GM21515 (cell line): ENCODE measurements around the gene SMURF1.

Source experiments
- ATAC-seq: cut with Tn5 transposase; IDR thresholded peaks from one replicate; pipeline ENCODE4 v1.9.1; 2021; ENCODE audit not compliant: unreplicated experiment

The SMURF1 gene

DNA sequence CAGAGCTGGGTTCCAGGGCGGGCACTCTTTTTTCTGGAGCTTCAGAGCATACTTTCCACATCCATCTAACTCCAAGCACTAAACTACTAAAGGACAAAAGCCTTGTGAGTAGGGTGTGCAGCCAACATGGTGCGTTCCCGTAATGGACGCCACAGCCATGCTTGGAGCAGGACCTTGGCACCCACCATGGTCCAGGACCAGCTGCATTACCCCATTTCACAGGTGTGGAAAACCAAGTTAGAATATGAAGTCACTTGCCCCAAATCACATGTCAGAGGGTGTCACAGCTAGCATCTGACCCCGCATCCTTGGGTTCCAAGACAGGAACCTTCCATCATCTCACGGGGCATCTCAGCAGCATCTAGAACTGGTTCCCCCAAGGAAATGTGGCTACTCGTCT lies 112.4 kb downstream of the SMURF1 start:
- no peak for ATAC-seq

DNA sequence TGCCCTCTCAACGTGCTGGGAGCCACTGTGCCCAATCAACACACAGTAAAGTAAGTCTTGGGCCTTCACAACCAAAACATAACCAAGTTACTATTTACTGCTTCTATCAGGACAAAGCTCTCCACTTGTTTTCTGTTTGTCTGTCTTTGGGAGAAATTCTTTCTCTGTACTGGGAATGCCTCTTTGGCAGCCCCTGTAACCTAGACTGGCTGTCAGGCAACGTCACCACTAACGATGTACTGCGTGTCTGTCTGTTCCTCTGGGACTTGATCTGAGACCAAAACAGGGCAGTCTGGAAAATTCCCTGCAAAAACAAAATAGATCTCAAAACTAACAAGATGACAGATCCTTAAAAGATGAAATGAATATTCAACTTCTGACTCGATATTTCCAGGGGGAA lies 113.0 kb downstream of the SMURF1 start:
- no peak for ATAC-seq

DNA sequence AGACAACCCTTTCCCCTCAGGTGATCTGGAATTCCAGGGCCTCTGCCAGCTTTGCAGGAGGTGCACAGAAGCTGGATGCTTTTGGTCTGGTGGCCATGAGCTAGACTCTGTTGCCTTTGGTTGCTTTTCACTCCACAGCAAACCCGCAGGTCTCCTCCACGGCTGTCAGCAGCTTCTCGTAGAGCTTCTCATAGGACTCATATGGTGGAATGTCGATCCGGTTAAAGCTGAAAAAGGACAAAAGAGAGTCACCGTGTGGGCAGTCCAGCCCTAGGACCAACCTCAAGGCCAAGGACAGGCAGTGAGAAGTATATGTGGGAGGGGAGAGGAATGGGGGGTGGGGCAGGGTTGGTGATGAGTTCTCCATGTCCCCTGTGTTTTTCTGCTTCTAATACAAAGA lies 113.5 kb downstream of the SMURF1 start:
- no peak for ATAC-seq

DNA sequence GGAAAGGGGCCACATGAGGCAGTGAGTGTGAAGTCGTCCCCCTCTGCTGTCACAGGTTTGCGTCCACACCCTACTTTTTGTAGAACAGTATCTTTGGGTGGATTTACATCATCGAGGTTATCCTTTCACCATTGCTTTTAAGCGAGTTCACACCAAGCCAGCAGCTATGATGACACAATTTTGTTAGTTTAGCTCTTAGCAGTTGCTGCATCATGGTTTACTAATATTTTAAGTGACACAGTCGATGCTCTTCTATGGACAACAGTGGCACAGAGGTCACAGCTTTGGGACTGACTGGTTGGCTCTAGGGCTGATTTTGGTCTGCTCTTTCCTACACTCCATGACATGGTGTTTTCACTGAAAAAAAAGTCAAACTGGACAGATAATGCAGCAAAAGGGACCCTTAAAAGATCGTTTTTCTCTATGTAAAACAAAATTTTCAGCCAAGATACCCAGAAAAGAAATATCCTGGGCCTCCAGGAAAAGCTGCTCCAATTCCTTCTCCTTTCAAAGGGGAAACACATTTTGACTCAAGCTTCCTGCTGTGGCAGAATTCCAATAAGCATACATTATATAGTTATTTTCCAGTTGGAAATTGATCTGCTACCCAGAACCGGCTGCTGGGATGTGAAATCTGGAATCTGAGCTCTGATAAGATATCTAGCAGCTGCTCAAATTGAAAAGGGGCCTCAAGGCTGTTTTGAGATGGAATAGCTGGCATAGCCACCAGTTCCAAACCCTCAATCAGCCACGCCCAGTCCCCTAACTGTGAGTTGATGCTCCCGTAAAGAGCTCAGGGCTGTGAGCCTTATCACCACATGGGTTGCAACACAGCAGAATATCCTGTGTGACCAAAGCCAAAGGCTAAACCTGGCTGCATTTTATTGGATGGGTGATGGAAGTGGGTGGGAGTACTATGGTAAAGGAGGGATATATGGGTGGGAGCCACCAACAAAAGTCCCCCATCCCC lies 114.2 kb downstream of the SMURF1 start:
- no peak for ATAC-seq

DNA sequence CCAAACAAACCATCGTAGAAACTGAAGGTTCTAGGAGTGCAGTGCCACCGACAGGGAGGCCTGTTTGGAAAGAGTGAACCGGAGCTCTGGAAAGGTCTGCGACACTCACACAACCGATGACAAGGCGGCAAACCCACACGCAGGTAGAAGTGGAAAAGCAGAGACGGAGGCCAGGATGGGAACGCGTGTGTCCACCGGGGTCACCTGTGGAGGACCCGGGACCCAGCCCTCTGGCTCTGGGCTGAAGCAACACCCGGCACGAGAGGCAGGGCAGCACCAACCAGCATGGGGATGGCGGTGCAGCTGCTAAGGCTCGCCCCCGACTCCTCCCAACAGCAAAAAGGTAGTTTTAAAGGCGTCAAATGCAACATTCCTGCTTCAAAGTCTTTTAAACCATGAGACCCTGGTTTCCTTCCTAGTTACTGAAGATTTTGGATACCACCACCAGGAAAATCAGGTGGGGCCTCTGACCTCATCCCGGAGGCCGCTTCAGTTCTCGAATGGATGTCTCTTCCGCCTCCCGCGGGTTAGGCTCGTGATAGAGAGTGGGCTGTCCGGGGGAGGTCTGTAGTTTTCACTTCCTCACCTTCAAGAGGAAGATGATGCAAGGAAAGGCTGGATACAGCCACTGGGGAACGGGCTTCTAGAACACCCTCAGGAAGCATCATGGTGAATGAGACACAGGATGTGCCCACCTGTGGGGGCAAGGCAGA lies 115.5 kb downstream of the SMURF1 start:
- ATAC-seq, result no peak

DNA sequence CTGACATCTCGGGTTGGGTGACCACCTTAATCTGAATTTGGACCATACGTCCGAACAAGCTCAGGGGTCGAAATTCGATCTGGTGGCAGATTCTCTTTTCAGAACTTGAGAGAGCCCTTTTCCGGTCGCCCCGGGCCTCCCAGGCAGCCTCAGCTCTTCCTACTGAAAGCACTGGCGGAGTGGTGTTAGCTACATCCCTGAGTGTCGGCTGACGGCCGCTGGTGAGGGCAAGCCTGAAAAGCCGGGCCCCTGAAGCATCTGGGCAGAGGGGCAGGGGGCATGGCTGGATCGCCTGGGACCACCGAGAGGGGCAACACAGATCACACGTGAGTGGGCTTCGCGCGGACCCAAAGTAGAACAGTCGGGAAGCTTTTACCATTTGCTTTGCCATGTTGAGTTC lies 116.1 kb downstream of the SMURF1 start:
- ATAC-seq, result no peak

DNA sequence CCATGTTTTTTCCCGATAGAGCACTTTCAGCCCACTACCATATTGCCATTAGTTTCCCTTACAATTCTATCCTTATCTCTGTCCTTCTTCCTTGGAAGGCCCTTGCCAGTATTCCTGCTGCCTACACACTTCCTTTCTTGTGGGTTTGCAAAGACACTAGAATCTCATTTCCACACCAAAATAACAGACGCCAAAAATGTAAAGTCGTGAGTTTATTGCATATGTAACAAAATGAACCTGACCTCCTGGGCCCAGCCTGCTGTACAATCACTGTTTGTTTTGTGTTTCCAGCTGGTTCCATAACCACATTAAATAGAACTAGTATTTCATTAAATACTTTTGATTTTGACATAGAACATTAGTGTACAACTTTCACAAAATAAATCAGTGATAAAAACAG lies 116.7 kb downstream of the SMURF1 start:
- no peak for ATAC-seq

DNA sequence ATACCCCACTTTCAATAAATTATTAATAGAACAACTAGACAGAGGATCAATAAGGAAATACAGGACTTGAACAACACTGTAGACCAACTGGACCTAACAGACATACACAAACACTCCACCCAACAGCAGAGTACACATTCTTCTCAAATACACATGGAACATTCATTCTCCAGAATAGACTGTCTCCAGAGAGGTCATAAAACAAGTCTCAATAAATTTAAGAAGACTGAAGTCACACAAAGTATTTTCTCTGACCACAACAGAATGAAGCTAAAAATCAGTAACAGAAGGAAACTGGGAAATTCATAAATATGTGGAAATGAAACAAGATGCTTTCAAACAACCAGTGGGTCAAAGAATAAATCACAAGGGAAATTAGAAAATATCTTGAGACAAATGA lies 119.8 kb downstream of the SMURF1 start:
- ATAC-seq, result no peak

DNA sequence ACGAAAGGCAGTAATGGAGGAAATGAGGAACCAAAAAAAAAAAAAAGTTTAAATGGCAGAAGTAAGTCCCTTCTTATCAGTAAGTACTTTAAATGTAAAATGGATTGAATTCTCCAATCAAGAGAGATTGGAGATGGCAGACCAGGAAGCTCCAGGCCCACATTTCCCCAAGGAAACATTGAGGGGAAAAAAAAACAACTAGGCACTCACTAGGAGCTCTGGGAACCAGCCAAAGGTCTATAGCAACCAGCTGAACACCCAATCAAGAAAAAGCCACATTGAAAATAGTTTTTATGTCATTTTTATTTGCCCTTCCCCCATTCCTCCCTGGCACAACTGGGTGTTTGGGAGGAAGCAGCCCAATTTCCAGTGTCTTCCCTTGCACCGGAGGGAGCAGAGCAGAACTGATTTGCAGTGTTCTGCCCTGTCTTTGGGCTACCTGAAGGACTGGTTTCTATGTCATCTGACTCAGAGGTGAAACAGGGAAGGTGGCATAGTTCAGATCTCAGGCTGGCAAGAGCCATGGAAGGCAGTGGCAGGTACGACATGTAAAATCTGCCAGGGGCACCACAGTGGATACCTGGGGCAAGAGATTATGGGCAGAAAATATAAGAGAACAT lies 121.9 kb downstream of the SMURF1 start:
- ATAC-seq, result no peak

DNA sequence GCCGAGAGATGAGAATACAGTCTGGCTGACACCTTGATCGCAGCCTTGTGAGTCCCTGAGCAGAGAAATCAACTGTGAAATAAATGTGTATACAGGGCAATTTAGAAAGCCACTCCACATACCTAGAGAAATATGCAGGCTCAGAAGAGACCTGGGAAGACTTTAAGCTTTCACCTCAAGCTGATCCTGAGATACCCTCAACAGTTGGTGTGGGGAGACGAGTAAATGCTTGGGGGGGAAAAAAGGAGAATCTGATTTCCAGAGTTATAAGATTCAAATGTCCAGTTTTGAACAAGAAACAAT lies 123.5 kb downstream of the SMURF1 start:
- no peak for ATAC-seq

DNA sequence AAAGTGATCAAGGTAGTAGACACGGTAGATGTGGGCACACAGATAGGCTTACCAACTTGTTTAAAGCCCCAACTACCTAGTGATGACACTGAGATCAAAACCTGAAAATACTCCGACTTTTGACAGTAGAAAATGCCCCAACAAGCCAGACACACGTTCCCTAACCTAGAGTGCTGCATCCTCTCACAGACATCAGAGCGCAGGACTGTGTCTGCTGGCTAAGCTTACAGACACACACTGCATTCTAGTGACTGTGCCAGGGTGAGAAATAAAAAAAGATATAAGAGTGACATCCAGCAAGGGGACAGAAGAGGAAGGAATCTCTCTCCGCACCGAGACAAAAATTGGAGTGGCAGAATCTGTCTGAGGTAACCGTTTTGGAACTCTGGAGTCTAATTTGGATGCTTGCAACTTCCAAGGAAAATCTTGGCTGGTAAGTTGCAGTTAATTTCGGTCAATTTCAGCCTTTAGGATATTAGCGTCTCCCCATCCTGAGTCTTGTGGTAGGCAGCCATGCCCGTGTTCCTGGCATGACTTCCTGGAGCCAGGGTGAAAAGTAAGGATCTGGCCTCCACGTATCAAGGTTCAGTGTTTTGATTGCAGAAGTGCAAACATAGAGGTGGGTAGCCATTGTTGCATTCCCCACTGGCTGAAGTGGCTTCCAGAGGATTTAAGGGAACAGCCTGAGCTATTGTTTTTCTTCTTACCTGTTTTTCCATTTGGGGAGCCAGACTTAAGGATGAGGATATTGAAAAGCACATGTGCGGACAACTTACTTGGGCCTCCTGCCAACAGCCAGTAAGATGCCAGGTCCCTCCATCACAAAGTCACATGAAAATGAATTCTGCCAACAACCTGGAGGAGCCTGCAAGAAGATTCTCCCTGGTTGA lies 124.1 kb downstream of the SMURF1 start:
- no peak for ATAC-seq

DNA sequence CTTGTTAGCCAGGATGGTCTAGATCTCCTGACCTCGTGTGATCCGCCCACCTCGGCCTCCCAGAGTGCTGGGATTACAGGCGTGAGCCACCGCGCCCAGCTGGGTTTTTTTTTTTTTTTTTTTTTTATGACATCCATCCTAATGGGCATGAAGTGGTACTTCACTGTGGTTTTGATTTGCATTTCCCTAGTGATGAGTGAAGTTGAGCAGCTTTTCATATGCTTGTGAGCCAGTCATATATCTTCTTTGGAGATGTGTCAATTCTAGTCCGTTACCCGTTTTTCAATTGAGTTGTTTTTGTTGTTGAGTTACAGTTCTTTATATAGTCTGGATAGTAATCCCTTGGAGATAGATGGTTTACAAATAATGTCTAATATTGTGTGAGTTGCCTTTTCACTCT lies 127.7 kb downstream of the SMURF1 start:
- ATAC-seq, result no peak

DNA sequence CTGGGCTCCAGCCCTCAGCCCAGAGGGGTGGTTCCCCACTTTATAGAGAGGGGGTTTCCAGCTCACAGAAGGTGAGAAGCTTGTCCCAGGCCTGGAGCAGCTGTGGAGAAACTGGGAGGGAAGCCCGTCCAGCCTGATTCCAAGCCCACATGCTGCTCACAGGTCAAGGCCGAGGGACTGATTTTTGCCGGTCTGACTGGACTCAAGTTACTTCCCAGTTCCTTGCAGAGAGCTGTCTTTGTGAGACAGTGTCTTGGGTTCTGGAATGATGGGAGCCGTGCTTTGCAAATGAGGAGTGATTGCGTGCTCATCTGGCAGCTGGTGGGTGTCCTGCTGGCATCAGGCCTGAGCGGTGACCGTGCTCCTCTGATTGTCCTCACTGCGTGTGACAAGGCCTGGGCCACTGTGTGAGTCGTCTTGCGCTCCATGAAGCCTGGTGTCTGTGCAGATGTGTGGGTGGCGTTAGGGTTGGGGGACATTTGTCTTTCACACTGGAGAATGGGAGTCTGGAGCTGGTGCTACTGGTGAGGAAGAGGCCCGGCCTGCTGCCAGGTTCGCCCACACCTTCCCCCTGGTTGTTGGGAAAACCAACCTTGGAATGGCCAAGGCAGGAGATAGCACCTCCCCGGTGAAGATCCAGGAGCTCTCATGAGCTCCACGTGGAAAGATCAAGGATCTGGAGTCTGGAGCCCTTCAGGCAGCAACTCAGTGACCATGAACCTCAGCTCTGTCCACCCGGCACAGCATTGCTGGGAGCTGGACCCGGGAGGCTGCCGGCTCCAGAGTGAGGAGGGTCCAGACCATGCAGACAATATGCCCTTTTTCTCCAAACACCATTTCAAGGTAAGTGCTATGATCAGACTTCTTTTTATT lies 129.6 kb downstream of the SMURF1 start:
- ATAC-seq, result no peak

DNA sequence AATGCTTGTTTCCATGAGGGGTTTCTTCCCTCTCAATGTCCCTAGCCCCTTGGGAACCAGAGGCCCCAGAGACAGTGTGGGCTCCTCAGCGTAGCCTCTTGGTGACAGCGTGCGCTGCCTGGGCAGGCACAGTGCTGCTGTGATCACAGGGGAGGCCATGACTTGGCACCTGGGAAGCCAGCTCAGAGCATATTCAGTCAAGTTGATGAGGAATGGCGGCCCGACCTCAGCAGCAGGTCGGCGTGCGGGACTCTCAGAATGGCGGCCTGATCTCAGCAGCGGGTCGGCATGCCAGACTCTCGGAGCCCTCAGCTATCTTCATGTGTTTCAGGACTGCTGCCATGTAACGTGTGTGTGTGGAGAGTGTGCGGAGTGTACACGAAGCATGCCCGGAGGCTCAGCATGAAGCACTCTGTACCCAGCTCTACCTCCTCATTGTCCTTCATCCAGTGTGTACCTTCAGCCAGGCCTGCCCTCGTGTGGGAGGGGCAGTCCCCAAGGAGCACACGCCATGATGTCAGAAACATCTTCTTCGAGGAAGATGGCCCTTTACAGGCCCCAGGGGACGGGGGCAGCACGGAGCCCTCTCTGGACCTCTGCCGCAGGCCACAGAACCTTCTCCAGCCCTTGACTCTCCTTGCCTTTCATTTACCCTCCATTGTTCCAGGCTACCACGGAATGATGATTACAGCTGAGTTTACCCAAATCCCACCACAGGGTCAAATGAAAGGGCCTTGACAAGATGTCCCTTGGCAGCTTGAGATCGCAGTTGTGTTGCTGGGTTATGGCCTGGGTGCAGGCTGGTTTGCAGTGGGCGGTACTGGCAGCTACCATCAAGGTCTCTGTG lies 130.4 kb downstream of the SMURF1 start:
- ATAC-seq, result no peak

DNA sequence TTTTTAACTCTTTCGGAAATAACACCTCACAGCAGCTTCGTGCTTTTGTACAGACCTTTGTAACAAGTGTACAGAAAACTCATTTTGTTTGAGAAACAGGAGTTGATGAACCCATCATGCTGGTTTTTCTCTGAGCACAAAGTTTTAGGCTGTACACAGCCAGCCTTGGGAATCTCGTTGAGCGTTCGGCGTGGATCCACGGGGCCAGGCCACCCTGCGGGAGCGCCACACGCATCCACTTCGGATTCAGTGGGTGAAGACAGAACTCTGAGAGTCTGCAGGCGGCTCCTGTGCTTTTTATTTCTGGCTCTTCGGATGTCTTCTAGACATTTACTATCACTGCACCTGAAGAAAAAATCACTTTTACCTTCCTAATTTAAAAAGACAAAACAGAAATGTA lies 131.2 kb downstream of the SMURF1 start:
- no peak for ATAC-seq

DNA sequence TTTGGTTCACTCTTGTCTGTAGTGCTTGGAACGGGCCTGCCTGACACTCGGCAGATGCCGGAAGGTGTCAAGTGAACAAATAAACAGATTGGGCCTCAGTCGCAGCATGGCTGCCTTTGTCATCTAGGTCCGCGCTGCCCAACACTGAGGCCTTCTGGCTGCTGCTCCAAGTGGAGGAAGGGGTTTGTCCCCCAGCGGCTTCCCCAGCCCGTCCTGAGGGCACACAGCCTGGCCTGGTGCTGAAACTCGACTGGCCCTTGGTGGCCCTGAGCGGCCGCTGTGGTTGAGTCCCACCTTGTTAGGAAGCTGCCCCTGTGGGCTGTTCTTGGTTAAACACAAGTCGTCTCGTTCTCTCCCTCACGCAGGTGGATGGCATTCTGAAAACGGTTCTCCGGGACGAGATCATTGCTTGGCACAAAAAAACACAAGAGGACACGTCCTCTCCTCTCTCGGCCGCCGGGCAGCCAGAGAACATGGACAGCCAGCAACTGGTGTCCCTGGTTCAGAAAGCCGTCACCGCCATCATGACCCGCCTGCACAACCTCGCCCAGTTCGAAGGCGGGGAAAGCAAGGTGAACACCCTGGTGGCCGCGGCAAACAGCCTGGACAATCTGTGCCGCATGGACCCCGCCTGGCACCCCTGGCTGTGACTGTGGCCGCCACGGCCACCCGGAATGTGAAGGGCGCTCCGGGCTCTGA lies 132.1 kb downstream of the SMURF1 start:
- ATAC-seq, result no peak

DNA sequence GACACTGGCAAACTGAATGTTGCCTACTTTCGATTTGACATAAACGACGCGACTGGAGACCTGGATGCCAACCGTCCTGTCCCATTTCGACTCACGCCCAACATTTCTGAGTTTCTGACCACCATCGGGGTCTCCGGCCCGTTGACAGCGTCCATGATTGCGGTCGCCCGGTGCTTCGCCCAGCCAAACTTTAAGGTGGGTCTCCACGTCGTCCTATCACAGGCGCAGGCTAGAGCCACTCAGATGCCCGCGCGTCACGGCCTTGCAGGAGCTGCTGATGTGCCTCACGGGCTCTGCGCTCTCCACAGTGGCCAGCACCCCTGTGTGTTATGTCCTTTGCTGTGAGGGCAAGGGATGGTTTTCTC lies 132.6 kb downstream of the SMURF1 start:
- ATAC-seq, result no peak

DNA sequence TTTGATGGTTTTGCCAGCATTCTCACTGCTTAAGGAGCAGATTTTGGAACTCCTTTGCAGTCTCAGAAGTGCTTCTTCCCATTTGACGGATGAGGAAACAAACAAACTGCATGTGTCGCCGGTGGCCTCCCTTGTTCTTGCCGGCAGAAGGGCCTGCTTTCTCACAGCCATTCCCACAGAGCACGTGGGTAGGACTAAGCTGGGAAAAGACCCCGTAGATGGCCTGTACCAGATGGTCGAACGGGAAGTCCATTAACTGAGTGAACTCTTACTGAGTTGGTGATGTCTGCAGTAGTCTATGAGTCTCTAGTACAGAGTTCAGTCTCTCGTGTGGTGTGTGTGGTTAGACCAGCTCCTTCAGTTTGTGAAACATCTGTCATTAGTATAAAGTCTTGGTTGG lies 133.6 kb downstream of the SMURF1 start:
- no peak for ATAC-seq
